ENCODE results near the gene PLCB1.

PLCB1 gene

DNA sequence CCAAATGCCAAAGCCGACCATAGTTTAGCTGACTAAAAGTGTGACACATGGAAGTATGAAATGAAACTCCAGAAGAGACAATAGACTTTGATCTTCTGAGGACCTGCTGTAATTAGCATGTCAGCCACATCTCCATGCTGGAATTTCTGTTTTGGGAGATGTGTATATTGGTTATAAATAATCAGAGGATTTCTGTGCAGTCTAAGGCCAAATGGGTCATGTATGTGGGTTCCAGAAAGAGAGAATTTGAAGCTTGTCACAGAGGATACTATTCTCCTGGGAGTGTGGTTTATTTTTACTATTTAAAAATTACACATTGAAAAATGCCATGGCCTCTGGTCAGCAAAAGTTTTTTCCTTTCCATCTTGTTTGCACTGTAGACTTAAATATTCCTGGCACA is 531.4 kb downstream of the PLCB1 start:
- H3K4me3 ChIP-seq (ENCODE audit: low read depth, low read length, poor library complexity, severe bottlenecking), result no peak overlapping the region
- H3K4me2 ChIP-seq (ENCODE audit: low read length), result no peak overlapping the region
- no peak overlapping the region for H3K9ac ChIP-seq (ENCODE audit: low read length)
- no peaks in the 10 kb centered on the region for H3K27me3 ChIP-seq (ENCODE audit: insufficient read depth, low read length)
- no peaks in the 10 kb centered on the region for H3K9me2 ChIP-seq (ENCODE audit: low read depth, low read length)
- no peaks in the 10 kb centered on the region for H3K9me3 ChIP-seq (ENCODE audit: low read length)
- no peak for TF ChIP-seq EZH2 (IDR thresholded peaks at IDR 0.05; ENCODE audit: borderline replicate concordance, low read length)
- no peak for TF ChIP-seq CTCF (IDR thresholded peaks at IDR 0.05; ENCODE audit: low read length)
- no peak overlapping the region for H2AFZ ChIP-seq (ENCODE audit: low read length)
- H3K4me1 ChIP-seq (ENCODE audit: insufficient read depth, low read length, severe bottlenecking), result peaks cover 12% of the 10 kb centered on the region
- H3K36me3 ChIP-seq (ENCODE audit: insufficient read depth, low read length), result no peaks in the 10 kb centered on the region
- no peak overlapping the region for H3K27ac ChIP-seq (ENCODE audit: low read depth, low read length, poor library complexity, severe bottlenecking)
- H3K79me2 ChIP-seq (ENCODE audit: insufficient read depth, low read length), result no peaks in the 10 kb centered on the region
- no peaks in the 10 kb centered on the region for H4K20me1 ChIP-seq (ENCODE audit: insufficient read depth, low read length)
- H3F3A ChIP-seq (ENCODE audit: insufficient read depth, low read length), result 0 out of 2 replicates have a peak, but pooled peaks cover 3% of the 10 kb centered on the region

DNA sequence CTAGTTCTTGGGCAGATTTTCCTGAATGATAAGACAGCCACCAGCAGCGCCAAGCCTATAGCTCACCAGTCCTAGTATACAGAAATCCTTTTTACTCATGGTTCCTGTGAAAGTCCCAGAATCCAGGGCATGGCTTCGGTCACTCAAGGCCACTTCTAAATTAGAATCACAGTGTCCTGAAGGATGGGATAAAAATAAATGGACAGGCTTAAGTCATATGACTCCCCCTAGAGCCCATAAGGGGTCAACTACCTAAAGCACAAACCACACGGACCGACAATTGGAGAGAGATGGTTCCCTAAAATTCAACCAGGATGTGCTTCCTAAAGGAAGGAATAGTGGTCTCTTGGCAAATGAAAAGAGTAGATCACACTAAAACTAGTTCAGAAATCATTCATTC is 532.7 kb downstream of the PLCB1 start:
- TF ChIP-seq EZH2 (IDR thresholded peaks at IDR 0.05; ENCODE audit: borderline replicate concordance, low read length) (no peak), CTCF (IDR thresholded peaks at IDR 0.05; ENCODE audit: low read length) (peak; percentile 50)
- Histone ChIP-seq H3K4me1 (ENCODE audit: insufficient read depth, low read length, severe bottlenecking) (peaks cover 12% of the 10 kb centered on the region), H3F3A (ENCODE audit: insufficient read depth, low read length) (0 out of 2 replicates have a peak, but pooled peaks cover 3% of the 10 kb centered on the region), H3K79me2 (ENCODE audit: insufficient read depth, low read length) (no peaks in the 10 kb centered on the region), H3K9me3 (ENCODE audit: low read length) (no peaks in the 10 kb centered on the region), H2AFZ (ENCODE audit: low read length) (no peak overlapping the region), H3K4me3 (ENCODE audit: low read depth, low read length, poor library complexity, severe bottlenecking) (no peak overlapping the region), H4K20me1 (ENCODE audit: insufficient read depth, low read length) (no peaks in the 10 kb centered on the region), H3K9me2 (ENCODE audit: low read depth, low read length) (no peaks in the 10 kb centered on the region), H3K27ac (ENCODE audit: low read depth, low read length, poor library complexity, severe bottlenecking) (no peak overlapping the region), H3K4me2 (ENCODE audit: low read length) (no peak overlapping the region), H3K9ac (ENCODE audit: low read length) (no peak overlapping the region), H3K36me3 (ENCODE audit: insufficient read depth, low read length) (no peaks in the 10 kb centered on the region), H3K27me3 (ENCODE audit: insufficient read depth, low read length) (no peaks in the 10 kb centered on the region)

- no peak overlapping the region for H3K4me3 ChIP-seq (ENCODE audit: low read depth, low read length, poor library complexity, severe bottlenecking)
- H3K9me3 ChIP-seq (ENCODE audit: low read length), result no peaks in the 10 kb centered on the region
- H2AFZ ChIP-seq (ENCODE audit: low read length), result no peak overlapping the region
- no peaks in the 10 kb centered on the region for H4K20me1 ChIP-seq (ENCODE audit: insufficient read depth, low read length)
- peaks cover 4% of the 10 kb centered on the region for H3K4me1 ChIP-seq (ENCODE audit: insufficient read depth, low read length, severe bottlenecking)
- 0 out of 2 replicates have a peak, but pooled peaks cover 3% of the 10 kb centered on the region for H3F3A ChIP-seq (ENCODE audit: insufficient read depth, low read length)
- no peak overlapping the region for H3K9ac ChIP-seq (ENCODE audit: low read length)
- no peaks in the 10 kb centered on the region for H3K36me3 ChIP-seq (ENCODE audit: insufficient read depth, low read length)
- H3K27ac ChIP-seq (ENCODE audit: low read depth, low read length, poor library complexity, severe bottlenecking), result no peak overlapping the region
- no peak overlapping the region for H3K4me2 ChIP-seq (ENCODE audit: low read length)
- H3K79me2 ChIP-seq (ENCODE audit: insufficient read depth, low read length), result no peaks in the 10 kb centered on the region
- TF ChIP-seq EZH2 (IDR thresholded peaks at IDR 0.05; ENCODE audit: borderline replicate concordance, low read length), result no peak
- TF ChIP-seq CTCF (IDR thresholded peaks at IDR 0.05; ENCODE audit: low read length), result no peak
- no peaks in the 10 kb centered on the region for H3K27me3 ChIP-seq (ENCODE audit: insufficient read depth, low read length)
- no peaks in the 10 kb centered on the region for H3K9me2 ChIP-seq (ENCODE audit: low read depth, low read length)
These were observed 535.2 kb downstream of the PLCB1 start for GRCh38 chr20:8667306-8667705.
